Thoracic aorta (tissue), 2 donors: Measurements from ENCODE around the gene SLC24A3. TPM values are rescaled to one million over a fixed set of nuclear protein-coding genes. Genes with fewer than 3 reads are reported as not detected.

Experiments used
- ATAC-seq: fragments of 150-250 bp; one replicate; pipeline ENCODE4 v1.8.0; 2017; ENCODE audit warnings: low read depth; ENCODE audit not compliant: insufficient number of reproducible peaks, low FRiP score
- DNase-seq: peaks from one replicate; pipeline ENCODE4 v3.0.0-alpha.2; 2020; ENCODE audit warnings: low spot score
- H3K27ac ChIP-seq, 2 donors: fragments of 200-600 bp; sonication (generic); 1 replicate in 1 of 2; 2 replicates in 1 of 2; pipeline ENCODE4 v1.5.1; 2016; ENCODE audit warnings: mild to moderate bottlenecking in 2 of 2, moderate library complexity in 2 of 2
- H3K27me3 ChIP-seq: fragments of 200-600 bp; sonication (generic); replicated peaks from 2 replicates; pipeline ENCODE4 v1.6.0; 2016; ENCODE audit warnings: mild to moderate bottlenecking; ENCODE audit not compliant: insufficient read depth
- H3K36me3 ChIP-seq: fragments of 200-600 bp; sonication (generic); one replicate; pipeline ENCODE4 v1.5.1; 2016
- H3K4me1 ChIP-seq, 2 donors: fragments of 200-600 bp; sonication (generic); 1 replicate in 1 of 2; 2 replicates in 1 of 2; pipeline versions ENCODE4 v1.5.1 to v1.6.0; 2016; ENCODE audit warnings: low read depth in 2 of 2, mild to moderate bottlenecking in 1 of 2; ENCODE audit not compliant: control insufficient read depth in 1 of 2
- H3K4me3 ChIP-seq: fragments of 200-600 bp; sonication (generic); 2 replicates; pipeline ENCODE4 v1.5.1; 2016; ENCODE audit warnings: mild to moderate bottlenecking
- H3K9me3 ChIP-seq: fragments of 200-600 bp; sonication (generic); 2 replicates; pipeline ENCODE4 v1.5.1; 2016
- CTCF ChIP-seq: fragments of 200-600 bp; sonication (generic); IDR thresholded peaks from one replicate; pipeline ENCODE4 v1.5.1; 2019; ENCODE audit warnings: antibody characterized with exemption
- total RNA-seq, 2 donors: library from RNA; depleted of rRNA; stranded (reverse); fragments of >200 nt; gene quantifications; one replicate each; pipeline versions ENCODE4 v1.1.0 to v1.2.3, GENCODE V29; 2016

The SLC24A3 gene
- total RNA-seq, 2 donors from 2014 or later = 8.3 to 31.4 TPM

- ATAC-seq = no peak
- Histone ChIP-seq H3K27ac (no peak overlapping the region), H3K4me1 (no peaks in the 10 kb centered on the region), H3K36me3 (no peaks in the 10 kb centered on the region), H3K9me3 (no peaks in the 10 kb centered on the region), H3K27me3 (no peaks in the 10 kb centered on the region), H3K4me3 (no peak overlapping the region)
- no peak for TF ChIP-seq CTCF
- DNase-seq = no peak
These were observed 27.4 kb upstream of the SLC24A3 start for GRCh38 chr20:19185083-19185482.

DNA sequence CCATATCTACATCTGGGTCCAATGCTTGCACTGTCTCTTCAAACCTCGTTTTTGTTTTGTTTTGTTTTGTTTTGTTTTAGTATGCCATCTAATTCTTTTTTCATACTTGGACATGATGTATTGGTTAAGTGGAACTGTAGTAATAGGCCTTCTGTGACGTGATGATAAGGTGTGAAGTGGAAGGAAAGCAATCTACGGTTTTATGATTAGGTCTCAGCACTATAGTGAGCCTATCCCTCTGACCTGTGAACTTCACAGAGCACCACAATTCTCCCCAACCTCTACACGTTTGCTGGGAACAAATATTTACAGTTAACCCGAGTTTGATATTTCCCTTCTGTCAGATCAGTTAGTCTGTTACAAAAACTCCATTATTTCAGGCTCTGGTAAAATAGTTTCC lies 19.1 kb upstream of the SLC24A3 start:
- H3K4me3 ChIP-seq = no peak overlapping the region
- H3K36me3 ChIP-seq = no peaks in the 10 kb centered on the region
- TF ChIP-seq CTCF = no peak
- no peak for DNase-seq
- H3K27me3 ChIP-seq = no peaks in the 10 kb centered on the region
- H3K27ac ChIP-seq = no peak overlapping the region
- H3K4me1 ChIP-seq = no peaks in the 10 kb centered on the region
- ATAC-seq = no peak
- no peaks in the 10 kb centered on the region for H3K9me3 ChIP-seq

GRCh38 chr20:19205981-19206396 lies 6.5 kb upstream of the SLC24A3 start:
- Histone ChIP-seq H3K36me3 (no peaks in the 10 kb centered on the region), H3K27me3 (no peaks in the 10 kb centered on the region), H3K4me1 (peaks cover 4 to 6% of the 10 kb centered on the region in 2 donors), H3K27ac (no peak overlapping the region), H3K4me3 (no peak overlapping the region), H3K9me3 (no peaks in the 10 kb centered on the region)
- ATAC-seq = peak; percentile 80
- DNase-seq = no peak
- peak; percentile 90 for TF ChIP-seq CTCF

DNA sequence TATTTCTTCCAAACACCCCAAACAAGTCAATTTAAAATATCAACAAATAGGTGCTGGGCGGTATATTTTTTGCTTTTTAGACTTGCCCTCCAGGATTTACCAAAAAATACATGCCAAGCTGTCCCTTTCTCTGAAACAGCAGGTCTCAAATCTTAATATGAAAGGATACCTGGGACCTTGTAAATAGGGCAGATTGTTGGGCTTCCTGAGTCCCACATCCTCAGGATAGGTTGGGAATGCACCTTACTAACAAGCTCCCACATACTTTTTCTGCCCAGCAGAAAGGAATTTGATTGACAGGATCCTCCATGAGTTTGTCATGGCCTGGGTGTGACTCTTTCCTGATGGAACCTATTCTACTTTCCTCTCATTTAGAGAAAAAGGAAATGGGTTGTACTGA lies 4.9 kb upstream of the SLC24A3 start:
- no peaks in the 10 kb centered on the region for H3K9me3 ChIP-seq
- no peak for TF ChIP-seq CTCF
- H3K27me3 ChIP-seq = no peaks in the 10 kb centered on the region
- no peak for ATAC-seq
- H3K36me3 ChIP-seq = no peaks in the 10 kb centered on the region
- no peak for DNase-seq
- peaks cover 4 to 16% of the 10 kb centered on the region in 2 donors for H3K4me1 ChIP-seq
- H3K4me3 ChIP-seq = no peak overlapping the region
- H3K27ac ChIP-seq = no peak overlapping the region

DNA sequence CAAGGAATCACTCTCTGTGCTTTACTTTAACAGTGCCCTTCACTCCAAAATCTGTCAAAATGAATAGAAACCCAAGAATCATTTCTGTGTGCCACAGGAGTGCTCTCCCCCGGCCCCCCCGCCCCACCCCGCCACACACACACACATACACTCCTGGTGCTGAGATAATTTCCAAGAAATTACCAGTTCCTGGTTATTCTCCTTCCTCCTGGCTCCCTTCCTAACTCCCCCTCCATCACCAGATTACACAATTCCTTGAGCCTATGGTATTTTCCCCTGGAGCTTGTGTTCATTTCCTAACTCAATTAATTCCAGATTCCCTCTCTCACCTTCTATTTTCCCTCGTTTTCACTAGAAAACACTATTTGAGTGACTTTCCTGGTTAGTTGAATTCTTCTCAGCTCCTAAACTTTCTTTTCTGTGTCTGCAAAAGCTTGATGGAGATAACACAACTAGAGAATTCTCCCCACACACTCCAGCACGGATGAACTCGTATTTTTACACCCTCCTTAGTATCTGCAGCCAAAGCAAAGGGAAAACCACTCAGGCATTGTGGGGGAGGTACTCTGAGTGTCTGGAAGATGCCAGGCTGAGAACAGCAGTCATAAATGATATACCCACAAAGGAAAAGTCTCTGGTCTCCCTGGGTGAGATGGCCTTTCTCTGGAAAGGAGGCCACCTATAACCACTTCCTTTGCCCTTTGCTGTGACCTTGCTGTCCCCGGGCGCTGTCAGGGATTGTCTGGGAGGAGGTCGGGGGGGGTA lies 1.9 kb upstream of the SLC24A3 start:
- no peaks in the 10 kb centered on the region for H3K27me3 ChIP-seq
- H3K4me3 ChIP-seq = no peak overlapping the region
- peak overlapping the region; percentile 41 to 60 for H3K27ac ChIP-seq
- no peak for TF ChIP-seq CTCF
- H3K4me1 ChIP-seq = peaks cover 4 to 23% of the 10 kb centered on the region in 2 donors
- no peak for DNase-seq
- no peaks in the 10 kb centered on the region for H3K9me3 ChIP-seq
- H3K36me3 ChIP-seq = no peaks in the 10 kb centered on the region
- ATAC-seq = no peak
